DND-41 (cell line): ENCODE results near the gene PREP.

ENCODE experiments used
- ATAC-seq: fragments of 200-7000 bp; cut with Tn5 transposase; 3 replicates; pipeline ENCODE4 v1.9.1; 2021; ENCODE audit warnings: low read depth; ENCODE audit not compliant: insufficient read depth
- DNase-seq: peaks from one replicate; pipeline ENCODE4 v3.0.0-alpha.2; 2020
- H2AFZ ChIP-seq: 2 replicates; pipeline ENCODE4 v1.6.0; 2012; ENCODE audit warnings: low read depth, low read length
- H3K27ac ChIP-seq: 2 replicates; pipeline ENCODE4 v1.5.1; 2012; ENCODE audit warnings: low read length, inconsistent platforms
- H3K27me3 ChIP-seq: fragments of 200-600 bp; sonication (generic); 2 replicates; pipeline ENCODE4 v1.6.0; 2012; ENCODE audit warnings: low read length, mild to moderate bottlenecking, inconsistent platforms; ENCODE audit not compliant: insufficient read depth, poor library complexity
- H3K36me3 ChIP-seq: 2 replicates; pipeline ENCODE4 v1.5.1; 2012; ENCODE audit warnings: low read length, inconsistent platforms; ENCODE audit not compliant: insufficient read depth
- H3K4me1 ChIP-seq: 2 replicates; pipeline ENCODE4 v1.5.1; 2012; ENCODE audit warnings: mild to moderate bottlenecking, low read length; ENCODE audit not compliant: insufficient read depth
- H3K4me2 ChIP-seq: 2 replicates; pipeline ENCODE4 v1.6.0; 2012; ENCODE audit warnings: mild to moderate bottlenecking, moderate library complexity, low read length, inconsistent platforms; ENCODE audit not compliant: insufficient read depth
- H3K4me3 ChIP-seq, 2 experiments: fragments of 200-600 bp in 1 of 2; shearing (Covaris generic) in 1 of 2; 2 replicates each; pipeline ENCODE4 v1.5.1; 2012 to 2016; ENCODE audit warnings: inconsistent platforms in 2 of 2, low read length in 2 of 2, mild to moderate bottlenecking in 2 of 2, low read depth in 1 of 2, moderate library complexity in 1 of 2
- H3K79me2 ChIP-seq: 2 replicates; pipeline ENCODE4 v1.6.0; 2012; ENCODE audit warnings: low read length, inconsistent platforms; ENCODE audit not compliant: insufficient read depth
- H3K9ac ChIP-seq: 2 replicates; pipeline ENCODE4 v1.6.0; 2012; ENCODE audit warnings: low read depth, mild to moderate bottlenecking, inconsistent platforms, low read length, moderate library complexity
- H3K9me3 ChIP-seq: 2 replicates; pipeline ENCODE4 v1.5.1; 2012; ENCODE audit warnings: low read length, moderate library complexity, mild to moderate bottlenecking, inconsistent platforms; ENCODE audit not compliant: insufficient read depth, severe bottlenecking
- H4K20me1 ChIP-seq: 2 replicates; pipeline ENCODE4 v1.6.0; 2012; ENCODE audit warnings: low read length; ENCODE audit not compliant: insufficient read depth
- CTCF ChIP-seq: IDR thresholded peaks from 2 replicates; pipeline ENCODE4 v1.5.1; 2012; ENCODE audit warnings: borderline replicate concordance, low read length, moderate library complexity, mild to moderate bottlenecking; ENCODE audit not compliant: poor library complexity, severe bottlenecking; ENCODE audit errors: extremely low read depth
- EZH2 ChIP-seq: IDR thresholded peaks from 3 replicates; pipeline ENCODE4 v1.6.1; 2012; ENCODE audit warnings: borderline replicate concordance, low read depth, mild to moderate bottlenecking, moderate library complexity, low read length, inconsistent platforms; ENCODE audit not compliant: severe bottlenecking

Gene PREP

GRCh38 chr6:105304366-105304765, 98.5 kb downstream of the PREP start:
- no peak for TF ChIP-seq CTCF
- no peak for TF ChIP-seq EZH2
- no peak overlapping the region for H3K4me2 ChIP-seq
- no peaks in the 10 kb centered on the region for H3K9me3 ChIP-seq
- H3K4me1 ChIP-seq: no peaks in the 10 kb centered on the region
- no peaks in the 10 kb centered on the region for H4K20me1 ChIP-seq
- no peak overlapping the region for H3K27ac ChIP-seq
- no peak overlapping the region for H3K9ac ChIP-seq
- H3K27me3 ChIP-seq: no peaks in the 10 kb centered on the region
- H3K4me3 ChIP-seq: no peak overlapping the region
- DNase-seq (no peak), ATAC-seq (no peak)
- no peaks in the 10 kb centered on the region for H3K79me2 ChIP-seq
- peaks cover 55% of the 10 kb centered on the region for H3K36me3 ChIP-seq
- H2AFZ ChIP-seq: no peak overlapping the region

- H4K20me1 ChIP-seq: no peaks in the 10 kb centered on the region
- H3K4me2 ChIP-seq: no peak overlapping the region
- no peaks in the 10 kb centered on the region for H3K79me2 ChIP-seq
- no peaks in the 10 kb centered on the region for H3K9me3 ChIP-seq
- no peak for ATAC-seq
- no peaks in the 10 kb centered on the region for H3K27me3 ChIP-seq
- DNase-seq: no peak
- TF ChIP-seq CTCF: no peak
- no peak for TF ChIP-seq EZH2
- no peak overlapping the region for H3K9ac ChIP-seq
- no peak overlapping the region for H2AFZ ChIP-seq
- H3K4me1 ChIP-seq: no peaks in the 10 kb centered on the region
- peaks cover 51% of the 10 kb centered on the region for H3K36me3 ChIP-seq
- no peak overlapping the region for H3K27ac ChIP-seq
- H3K4me3 ChIP-seq: no peak overlapping the region
Observed at GRCh38 chr6:105302617-105303128, 100.2 kb downstream of the PREP start.

GRCh38 chr6:105301756-105302616, 100.9 kb downstream of the PREP start:
- Histone ChIP-seq H3K4me2 (no peak overlapping the region), H3K27ac (no peak overlapping the region), H3K27me3 (no peaks in the 10 kb centered on the region), H3K4me1 (no peaks in the 10 kb centered on the region), H3K9ac (no peak overlapping the region), H3K9me3 (no peaks in the 10 kb centered on the region), H2AFZ (no peak overlapping the region), H3K79me2 (no peaks in the 10 kb centered on the region), H4K20me1 (no peaks in the 10 kb centered on the region), H3K36me3 (peaks cover 50% of the 10 kb centered on the region), H3K4me3 (no peak overlapping the region)
- TF ChIP-seq EZH2 (no peak), CTCF (no peak)
- DNase-seq (no peak), ATAC-seq (no peak)
